GM18867 (cell line): Measurements from ENCODE around the gene MECR.

Source experiments
- ATAC-seq: cut with Tn5 transposase; IDR thresholded peaks from one replicate; pipeline ENCODE4 v1.9.1; 2021; ENCODE audit warnings: mild to moderate bottlenecking, moderate library complexity; ENCODE audit not compliant: unreplicated experiment

MECR gene, protein sequence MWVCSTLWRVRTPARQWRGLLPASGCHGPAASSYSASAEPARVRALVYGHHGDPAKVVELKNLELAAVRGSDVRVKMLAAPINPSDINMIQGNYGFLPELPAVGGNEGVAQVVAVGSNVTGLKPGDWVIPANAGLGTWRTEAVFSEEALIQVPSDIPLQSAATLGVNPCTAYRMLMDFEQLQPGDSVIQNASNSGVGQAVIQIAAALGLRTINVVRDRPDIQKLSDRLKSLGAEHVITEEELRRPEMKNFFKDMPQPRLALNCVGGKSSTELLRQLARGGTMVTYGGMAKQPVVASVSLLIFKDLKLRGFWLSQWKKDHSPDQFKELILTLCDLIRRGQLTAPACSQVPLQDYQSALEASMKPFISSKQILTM

GRCh38 chr1:29230553-29231378 lies at the start of gene MECR:
MECR (minus strand) TSS chr1:29230934; CDS start chr1:29230906, 28 bp downstream.
- peak; percentile 88 for ATAC-seq

DNA sequence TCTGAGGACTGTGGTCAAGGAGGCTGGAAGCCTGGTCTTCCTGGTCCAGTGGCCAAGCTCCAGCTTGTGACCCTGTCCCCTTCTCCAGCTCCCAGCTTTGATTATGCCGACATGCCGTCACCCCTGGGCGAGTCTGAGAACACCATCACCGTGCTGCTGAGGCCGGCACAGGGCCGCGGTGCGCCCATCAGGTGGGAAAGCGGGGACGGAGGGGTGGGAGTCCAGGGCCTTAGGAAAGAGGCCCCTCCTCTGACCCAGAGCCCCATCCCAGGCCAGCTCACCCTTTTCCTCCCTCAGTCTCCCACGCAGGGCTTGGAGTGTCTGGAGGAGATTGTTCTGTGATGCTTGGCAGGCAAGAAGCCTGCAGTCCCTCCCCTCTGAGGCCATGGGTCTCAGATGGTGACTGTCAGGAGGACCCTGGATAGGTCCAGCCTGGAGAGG lies 49.2 kb upstream of the MECR start:
- ATAC-seq, result no peak

DNA sequence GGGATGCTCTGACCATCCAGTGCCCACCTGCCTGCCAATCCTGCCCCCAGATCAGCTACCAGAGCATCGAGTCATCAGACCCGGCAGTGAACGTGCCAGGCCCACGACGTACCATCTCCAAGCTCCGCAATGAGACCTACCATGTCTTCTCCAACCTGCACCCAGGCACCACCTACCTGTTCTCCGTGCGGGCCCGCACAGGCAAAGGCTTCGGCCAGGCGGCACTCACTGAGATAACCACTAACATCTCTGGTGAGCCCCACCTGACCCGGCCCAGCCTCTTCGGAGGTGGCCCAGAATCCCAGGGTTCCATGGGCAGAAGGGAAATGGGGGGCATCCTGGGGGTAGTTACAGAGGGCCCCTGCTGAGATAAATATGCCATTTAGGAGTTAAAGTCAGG lies 48.7 kb upstream of the MECR start:
- ATAC-seq, result no peak

DNA sequence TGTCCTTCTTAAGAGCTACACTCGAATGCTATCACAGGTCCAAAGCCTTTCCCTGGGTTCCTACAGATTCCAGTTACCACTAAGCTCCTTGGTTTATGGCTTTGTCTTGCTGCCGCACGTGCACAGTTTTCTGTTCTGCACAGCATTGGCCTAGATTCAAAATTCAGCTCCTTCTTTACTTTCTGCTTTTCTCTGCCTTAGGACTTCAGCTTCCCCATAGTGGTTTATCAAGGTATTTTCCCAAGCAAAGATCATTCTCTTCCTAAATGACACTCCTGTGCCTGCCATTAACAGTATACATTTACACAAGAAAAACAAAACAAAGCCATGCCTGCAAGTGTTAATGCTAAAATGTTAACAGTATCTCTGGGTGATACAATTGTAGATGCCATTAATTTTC lies 47.4 kb upstream of the MECR start:
- ATAC-seq, result no peak

GRCh38 chr1:29275435-29275834 lies 44.7 kb upstream of the MECR start:
- no peak for ATAC-seq

DNA sequence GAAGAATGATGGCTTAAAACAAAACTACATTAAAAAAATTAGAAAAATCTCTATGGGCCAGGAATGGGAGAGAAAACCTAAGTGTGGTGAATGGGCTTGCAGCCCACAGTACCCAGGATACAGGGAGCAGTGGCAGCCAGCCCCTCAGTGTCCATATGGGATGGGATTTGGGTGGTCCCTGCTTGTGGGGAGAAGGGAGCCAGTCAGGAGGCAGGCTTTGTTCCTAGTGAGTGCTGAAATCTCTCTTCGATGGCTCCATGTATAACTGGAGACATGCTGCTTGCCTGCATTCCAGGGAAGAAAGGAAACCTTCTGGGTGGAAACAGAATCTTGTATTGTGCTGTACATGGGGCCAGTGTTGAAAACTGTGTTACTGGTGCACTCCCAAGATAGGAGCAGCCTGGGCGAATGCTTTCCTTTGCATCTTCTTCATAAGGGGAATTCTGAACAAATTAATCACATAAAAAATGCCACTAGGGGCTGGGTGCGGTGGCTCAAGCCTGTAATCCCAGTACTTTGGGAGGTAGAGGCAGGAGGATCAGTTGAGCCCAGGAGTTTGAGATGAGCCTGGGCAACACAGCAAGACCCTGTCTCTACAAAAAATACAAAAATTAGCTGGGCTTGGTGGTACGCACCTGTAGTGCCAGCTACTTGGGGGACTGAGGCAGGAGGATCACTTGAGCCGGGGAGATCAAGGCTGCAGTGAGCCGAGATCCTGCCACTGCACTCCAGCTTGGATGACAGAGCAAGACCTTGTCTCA lies 41.6 kb upstream of the MECR start:
- no peak for ATAC-seq

DNA sequence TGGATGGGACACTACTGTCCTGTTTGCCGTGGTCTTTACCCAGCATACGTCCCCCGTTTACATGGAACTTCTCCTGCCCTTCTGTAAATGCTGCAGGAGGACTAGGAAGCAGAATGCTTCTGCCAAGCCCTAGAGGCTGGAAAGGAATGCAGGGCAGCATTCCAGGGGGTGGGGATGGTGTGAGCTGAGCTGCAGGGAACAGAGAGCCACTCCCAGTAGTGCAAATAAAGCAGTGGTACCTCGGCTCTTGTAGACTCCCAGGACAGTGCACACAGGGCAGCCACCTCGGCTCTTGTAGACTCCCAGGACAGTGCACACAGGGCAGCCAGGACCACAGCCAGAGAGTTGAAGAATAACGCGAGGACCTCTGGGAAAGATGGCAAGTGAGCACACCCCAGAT lies 41.0 kb upstream of the MECR start:
- no peak for ATAC-seq

DNA sequence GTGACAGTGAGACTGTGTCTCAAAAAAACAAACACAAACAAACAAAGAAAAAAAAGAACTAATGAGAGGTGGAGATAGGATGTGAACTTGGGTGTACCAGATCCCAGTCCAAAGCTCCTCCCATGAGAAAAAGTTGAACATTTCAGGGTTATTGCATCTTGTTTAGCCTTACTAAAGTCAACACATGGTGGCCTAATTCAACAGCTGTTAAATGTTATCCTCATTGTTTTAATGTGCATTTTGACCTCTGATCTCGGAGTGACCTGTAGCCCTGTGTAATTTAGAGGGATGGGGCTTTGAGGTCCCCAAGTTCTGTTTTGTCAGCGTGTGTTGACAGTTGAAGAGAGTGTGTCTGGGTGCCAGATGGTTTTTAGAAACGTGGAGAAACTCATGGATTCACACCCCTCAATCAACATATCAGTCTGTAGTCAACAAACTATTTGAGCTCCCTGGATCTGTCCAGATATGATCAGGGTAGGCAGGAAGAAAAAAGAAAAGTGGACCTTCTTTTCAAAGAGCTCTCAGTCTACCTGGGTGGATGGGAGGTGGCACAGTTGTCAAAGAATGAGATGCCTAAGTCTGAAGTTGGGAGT lies 40.3 kb upstream of the MECR start:
- ATAC-seq, result no peak

GRCh38 chr1:29269382-29269781 lies 38.6 kb upstream of the MECR start:
- ATAC-seq, result no peak

DNA sequence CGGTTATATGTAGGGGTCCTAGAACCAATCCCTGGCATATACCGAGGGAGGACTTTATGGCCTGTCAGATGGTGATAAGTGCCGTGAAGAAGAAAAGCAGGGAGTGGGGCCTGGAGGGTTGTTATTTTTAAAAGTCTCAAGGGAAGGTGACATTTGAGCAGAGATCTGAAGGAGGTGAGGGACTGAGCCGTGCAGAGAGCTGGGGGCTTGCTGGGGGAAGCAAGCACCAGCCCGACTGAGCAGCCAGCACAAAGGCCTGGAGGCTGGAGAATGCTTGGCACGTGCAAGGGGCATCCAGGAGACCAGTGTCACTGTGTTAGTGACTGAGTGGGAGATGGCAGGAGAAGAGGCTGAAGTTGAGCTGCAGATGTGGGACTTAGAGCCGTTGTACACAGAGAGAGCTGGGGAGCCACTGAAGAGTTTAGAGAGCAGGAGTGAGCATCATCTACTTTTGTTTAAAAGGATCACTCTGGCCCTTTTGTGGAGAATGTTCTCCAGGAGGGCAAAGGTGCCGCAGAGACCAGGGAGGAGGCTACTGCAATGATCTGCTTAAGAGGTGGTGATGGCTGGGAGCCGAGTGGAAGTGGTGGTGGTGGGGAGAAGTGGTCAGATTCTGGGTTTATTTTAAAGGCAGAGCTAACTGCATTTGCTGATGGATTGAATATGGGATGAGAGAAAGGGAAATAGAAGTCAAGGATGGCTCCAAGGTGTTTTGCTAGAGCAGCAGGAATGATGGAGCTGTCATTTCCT lies 36.8 kb upstream of the MECR start:
- ATAC-seq, result no peak

GRCh38 chr1:29266912-29267311 lies 36.2 kb upstream of the MECR start:
- no peak for ATAC-seq

DNA sequence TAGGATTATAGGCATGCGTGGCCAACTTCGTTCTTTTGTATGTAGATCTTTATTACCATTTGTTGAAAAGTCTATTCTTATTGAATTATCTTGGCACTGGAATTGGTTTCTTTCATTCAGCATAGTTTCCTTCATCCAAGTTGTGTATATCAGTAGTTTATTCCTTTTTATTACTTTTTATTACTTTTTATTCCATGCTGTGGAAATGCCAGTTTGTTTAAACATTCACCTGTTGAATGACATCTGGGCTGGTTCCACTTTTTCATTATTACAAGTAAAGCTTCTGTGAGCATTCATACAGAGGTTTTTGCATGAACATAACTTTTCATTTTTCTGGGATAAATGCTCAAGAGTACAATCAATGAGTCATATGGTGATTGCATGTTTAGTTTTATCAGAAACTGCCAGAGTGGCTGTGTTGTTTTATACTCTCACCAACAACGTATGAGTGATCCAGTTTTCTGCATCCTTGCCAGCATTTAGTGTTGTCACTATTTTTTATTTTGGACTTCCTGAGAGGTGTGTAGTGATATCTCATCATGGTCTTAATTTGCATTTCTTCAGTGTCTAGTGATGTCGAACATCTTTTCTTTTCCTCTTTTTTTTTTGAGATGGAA lies 34.1 kb upstream of the MECR start:
- no peak for ATAC-seq

DNA sequence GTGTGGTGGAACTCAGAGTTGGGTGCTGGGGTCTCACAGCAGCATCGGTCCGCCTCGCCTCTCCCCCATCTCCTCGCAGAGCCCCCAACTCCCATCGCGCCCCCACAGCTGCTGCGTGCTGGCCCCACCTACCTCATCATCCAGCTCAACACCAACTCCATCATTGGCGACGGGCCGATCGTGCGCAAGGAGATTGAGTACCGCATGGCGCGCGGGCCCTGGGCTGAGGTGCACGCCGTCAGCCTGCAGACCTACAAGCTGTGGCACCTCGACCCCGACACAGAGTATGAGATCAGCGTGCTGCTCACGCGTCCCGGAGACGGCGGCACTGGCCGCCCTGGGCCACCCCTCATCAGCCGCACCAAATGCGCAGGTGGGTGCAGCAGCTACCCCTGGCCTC lies 29.8 kb upstream of the MECR start:
- no peak for ATAC-seq

GRCh38 chr1:29259802-29260441 lies 29.2 kb upstream of the MECR start:
- ATAC-seq, result no peak

DNA sequence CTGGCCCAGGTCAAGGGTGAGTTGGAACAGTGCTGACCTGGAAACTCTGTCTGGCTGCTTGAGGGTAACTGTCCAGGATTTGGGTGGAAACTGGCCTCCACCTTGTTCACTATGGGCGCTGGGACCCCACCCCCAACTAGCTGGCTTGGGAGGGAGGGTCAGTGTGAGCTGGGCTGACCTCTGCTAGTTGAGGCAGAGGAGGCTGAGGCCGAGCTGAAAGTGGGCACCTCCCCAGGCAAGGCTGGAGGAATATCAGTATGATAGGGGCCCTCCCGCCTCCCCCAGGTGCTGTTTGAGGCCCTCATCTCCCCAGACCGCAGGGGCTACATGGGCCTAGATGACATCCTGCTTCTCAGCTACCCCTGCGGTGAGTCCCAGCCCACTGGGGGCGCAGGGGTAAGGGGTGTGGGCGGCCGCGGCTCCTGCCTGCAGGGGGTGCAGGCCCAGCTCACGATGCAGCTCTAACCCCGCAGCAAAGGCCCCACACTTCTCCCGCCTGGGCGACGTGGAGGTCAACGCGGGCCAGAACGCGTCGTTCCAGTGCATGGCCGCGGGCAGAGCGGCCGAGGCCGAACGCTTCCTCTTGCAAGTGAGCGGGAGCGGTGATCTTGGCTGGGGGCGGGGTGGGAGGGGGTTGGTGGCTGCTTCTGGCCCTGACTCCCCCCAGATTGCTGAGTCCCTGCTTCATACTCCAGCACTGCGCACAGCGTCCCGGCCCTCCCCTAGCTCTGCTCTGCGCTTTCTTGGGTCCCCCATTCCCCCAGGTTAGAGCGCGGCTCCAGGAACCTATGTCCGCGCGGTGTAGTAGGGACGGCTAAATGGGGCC lies 28.5 kb upstream of the MECR start:
- ATAC-seq, result no peak

GRCh38 chr1:29258189-29258975 lies 27.6 kb upstream of the MECR start:
- no peak for ATAC-seq

DNA sequence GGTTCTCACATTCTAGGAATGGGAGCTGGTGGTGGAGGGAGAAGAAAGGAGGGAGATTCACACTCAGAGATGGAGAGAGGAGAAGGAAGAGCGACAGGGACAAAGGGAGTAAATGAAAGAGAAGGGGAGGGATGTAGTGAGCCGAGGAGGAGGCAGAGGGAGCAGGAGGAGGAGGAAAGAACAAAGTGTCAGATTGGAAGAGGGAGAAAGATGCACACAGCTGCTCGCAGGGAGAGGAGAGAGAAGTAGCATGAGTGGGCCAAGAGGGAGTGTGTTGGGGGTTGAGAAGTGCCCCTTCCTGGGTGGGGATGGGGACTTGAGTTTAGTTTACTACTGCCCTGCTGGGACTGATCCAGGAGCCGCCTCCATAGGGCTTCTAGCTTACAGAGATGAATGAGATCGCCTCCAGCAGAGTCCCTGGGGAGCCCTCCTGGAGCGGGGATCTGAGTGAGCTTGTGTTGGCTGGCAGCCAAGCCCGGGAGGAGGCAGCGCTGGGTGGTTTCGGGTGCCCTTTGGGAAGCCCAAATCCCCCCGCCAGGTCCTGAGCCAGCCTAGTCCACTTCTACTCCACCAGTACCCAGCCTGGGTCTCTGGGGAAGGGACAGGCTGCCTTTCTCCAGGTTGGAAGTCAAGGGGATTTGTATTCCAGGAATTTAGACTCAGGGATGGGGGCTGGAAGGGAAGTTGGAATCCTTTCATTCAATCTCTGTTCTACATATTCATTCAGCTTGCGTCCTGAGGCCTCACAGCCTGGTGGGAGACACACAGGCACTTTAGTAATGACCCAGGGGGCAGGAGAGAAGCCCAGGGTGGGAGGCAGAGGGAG lies 26.5 kb upstream of the MECR start:
- ATAC-seq, result no peak
